ENCODE data around the gene KLHL28.

The KLHL28 gene

GRCh38 chr14:44961554-44962333 lies at the start of gene KLHL28, which contains the start of gene TOGARAM1:
Gene KLHL28 (minus strand): TSS chr14:44961947. CDS start chr14:44945928, 16,019 bp downstream.
Gene TOGARAM1 (plus strand): TSS chr14:44962190. CDS start chr14:44962422, 232 bp downstream.
- DNase-seq = peak; percentile 100

DNA sequence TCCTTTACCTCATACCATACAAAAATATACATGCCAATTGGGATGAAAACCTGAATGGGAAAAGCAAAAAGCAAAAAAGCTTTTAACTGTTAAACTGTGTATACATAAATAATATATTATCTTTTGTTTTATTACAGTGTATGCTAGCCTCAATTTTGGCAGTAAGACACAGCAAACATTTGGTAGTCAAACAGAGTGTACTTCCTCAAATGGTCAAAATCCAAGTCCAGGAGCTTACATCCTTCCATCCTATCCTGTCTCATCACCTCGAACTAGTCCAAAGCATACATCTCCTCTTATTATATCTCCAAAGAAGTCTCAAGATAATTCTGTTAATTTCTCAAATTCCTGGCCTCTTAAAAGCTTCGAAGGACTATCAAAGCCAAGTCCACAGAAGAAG lies 42.2 kb upstream of the KLHL28 start:
- DNase-seq = no peak

- DNase-seq = no peak
Measured at GRCh38 chr14:44995770-44996294, 34.1 kb upstream of the KLHL28 start.

DNA sequence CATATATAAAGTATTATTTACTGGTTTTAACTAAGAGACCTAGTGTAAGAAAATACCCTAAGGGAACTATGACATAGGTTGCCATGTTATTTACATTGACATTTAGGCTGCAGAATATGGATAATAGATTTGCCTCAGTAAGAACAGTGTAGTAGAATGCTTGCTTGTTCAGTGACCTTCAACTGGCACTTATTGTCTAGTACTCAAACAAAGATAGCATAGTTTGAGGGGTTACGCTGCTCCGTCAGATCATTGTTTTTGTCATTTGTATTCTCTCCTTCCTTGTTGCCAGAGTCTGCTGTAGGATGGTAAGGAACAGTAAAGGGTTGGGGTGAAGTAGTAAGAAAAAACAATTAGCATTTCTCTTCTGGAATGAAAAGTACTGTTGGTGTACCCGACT lies 33.4 kb upstream of the KLHL28 start:
- no peak for DNase-seq

DNA sequence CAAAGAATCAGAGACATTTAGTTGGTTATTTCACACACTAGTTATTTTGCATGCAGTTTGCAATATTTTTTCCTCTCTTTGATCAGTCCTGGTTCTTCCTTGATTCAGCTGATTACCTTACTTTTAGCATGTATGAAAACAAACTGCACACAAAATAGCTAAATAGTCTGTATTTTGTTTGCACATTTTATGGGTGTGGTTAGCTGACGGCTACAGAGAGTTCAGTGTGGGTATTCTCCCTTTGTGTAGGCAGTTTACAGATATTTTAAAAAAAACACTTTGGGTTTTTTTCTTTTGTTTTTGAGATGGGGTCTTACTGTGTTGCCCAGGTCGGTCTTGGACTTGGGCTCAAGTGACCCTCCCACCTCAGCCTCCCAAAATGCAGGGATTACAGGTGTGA lies 28.8 kb upstream of the KLHL28 start:
- DNase-seq = no peak

DNA sequence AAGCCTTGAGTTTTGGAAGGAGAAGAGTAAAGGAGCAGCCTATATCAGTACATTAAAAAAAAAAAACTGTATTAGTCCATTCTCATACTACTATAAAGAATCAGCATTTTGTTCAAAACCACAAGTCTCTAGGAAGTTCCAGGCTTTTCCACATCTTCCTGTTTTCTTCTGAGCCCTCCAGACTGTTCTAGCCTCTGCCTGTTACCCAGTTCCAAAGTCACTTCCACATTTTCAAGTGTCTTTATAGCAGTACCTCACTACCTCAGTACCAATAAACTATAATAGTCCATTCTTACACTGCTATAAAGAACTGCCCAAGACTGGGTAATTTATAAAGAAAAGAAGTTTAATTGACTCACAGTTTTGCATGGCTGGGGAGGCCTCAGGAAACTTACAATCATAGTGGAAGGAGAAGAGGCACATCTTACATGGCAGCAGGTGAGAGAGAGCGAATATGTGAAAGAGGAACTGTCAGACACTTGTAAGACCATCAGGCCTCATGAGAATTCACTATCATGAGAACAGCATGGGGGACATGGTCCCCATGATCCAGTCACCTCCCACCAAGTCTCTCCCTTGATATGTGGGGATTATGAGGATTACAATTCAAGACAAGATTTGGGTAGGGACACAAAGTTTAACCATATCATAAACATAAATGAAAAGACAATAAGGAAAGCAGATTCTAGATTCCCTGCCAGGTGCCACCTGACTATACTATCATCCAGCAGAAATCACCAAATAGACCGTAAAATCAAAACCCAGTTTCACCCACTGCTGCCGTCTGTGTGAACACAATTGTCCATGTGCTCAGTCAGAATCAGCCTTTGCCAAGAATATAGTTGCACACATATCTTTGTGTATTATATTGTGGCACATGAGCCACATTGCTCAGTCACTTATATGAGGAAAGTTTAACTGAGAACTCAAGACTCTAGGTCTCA lies 28.0 kb upstream of the KLHL28 start:
- no peak for DNase-seq

- no peak for DNase-seq
Measured at GRCh38 chr14:44988694-44989093, 26.9 kb upstream of the KLHL28 start.

DNA sequence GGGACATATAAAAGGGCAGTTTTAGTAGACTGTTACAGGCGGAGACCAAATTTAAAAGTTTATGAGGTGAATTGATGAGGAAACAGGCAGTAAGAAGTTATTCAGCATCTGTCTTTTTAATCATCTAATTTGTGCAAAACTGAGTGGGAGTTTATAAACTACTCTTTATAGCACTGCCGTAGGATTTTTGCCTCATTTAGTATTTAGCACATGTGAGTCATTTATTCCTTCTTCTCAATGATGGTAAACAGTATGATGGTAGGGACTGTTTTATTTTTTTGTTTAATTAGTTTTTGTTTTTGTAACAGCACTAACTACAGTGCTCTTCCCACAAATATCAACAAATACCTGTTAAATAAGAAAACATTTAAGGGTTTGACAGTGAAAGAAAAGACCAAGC lies 20.8 kb upstream of the KLHL28 start:
- DNase-seq = no peak

GRCh38 chr14:44981198-44981597 lies 19.5 kb upstream of the KLHL28 start:
- DNase-seq = no peak

GRCh38 chr14:44979740-44980356 lies 18.1 kb upstream of the KLHL28 start:
- DNase-seq = no peak

GRCh38 chr14:44979273-44979672 lies 17.5 kb upstream of the KLHL28 start:
- DNase-seq = no peak

- no peak for DNase-seq
Measured at GRCh38 chr14:44971459-44971858, 9.7 kb upstream of the KLHL28 start.

DNA sequence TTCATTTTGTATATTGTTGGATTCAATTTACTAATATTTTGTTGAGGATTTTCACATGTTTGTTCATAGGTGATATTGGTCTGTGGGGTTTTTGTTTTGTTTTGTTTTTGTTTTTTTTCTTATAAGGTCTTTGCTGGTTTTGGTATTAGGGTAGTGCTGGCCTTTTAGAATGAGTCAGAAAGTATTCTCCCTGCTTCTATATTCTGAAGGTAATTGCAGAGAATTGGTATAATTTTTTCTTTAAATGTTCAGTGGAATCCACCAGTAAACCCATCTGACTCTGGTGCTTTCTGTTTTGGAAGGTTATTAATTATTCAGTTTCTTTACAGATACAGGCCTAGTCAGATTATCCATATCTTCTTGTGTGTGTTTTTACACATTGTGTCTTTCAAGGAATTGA lies 9.2 kb upstream of the KLHL28 start:
- DNase-seq = no peak

GRCh38 chr14:44968714-44969113 lies 7.0 kb upstream of the KLHL28 start:
- DNase-seq = no peak

GRCh38 chr14:44966601-44967336 lies 5.0 kb upstream of the KLHL28 start:
- no peak for DNase-seq

- no peak for DNase-seq
Measured at GRCh38 chr14:44963775-44964380, 2.1 kb upstream of the KLHL28 start.

DNA sequence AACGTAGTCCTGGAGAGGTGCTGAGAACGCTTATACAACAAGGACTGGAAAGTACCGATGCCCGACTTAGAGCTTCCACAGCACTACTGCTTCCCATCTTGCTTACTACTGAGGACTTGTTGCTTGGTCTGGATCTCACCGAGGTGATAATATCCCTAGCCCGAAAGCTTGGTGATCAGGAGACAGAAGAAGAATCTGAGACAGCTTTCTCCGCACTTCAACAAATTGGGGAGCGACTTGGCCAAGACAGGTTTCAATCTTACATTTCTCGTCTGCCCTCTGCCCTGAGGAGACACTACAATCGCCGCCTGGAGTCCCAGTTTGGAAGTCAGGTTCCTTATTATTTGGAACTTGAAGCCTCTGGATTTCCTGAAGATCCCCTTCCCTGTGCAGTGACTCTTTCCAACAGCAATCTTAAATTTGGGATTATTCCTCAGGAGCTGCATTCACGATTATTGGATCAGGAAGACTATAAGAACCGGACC lies 1.3 kb upstream of the KLHL28 start:
- DNase-seq = no peak

- peak; percentile 86 for DNase-seq
Measured at GRCh38 chr14:44962334-44963043, 742 bp upstream of the KLHL28 start.

DNA sequence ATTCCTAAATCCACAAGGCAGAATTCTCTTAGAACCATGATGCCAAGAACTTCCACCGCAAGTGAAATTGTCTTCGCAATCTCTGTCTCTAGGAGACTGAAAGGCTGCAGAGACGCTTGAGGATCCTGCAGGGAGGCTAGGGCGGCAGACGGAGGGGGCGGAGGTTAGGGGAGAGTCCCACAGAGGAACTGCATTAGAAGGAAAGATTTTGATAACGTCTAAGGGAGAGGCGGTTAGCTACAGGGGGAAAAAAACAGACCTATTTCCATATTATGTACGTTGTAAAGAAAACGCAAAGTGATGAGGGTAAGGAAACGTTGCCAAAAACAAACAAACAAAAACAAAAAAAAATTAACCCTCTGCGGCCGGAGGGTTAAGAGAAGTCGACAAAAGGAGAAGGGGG lies 595 bp downstream of the KLHL28 start:
- peak; percentile 36 for DNase-seq

DNA sequence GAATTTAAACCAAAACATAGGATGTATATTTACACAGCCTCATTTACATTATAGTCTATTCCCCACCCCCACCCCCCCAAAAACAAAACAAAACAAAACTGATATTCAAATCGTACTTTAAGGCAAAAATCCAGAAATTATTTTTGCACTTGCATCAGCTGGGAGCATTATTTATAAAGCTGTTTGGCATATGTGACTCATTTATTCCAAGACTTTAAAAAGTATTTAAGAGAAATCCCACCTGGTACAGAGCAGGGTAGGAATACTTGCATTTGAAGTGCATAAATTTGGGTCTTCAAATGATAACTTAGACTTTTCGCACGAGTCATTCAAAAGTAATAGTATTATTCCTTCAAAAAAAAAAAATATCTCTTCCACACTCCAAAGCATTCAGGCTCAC lies 1.1 kb downstream of the KLHL28 start:
- no peak for DNase-seq

DNA sequence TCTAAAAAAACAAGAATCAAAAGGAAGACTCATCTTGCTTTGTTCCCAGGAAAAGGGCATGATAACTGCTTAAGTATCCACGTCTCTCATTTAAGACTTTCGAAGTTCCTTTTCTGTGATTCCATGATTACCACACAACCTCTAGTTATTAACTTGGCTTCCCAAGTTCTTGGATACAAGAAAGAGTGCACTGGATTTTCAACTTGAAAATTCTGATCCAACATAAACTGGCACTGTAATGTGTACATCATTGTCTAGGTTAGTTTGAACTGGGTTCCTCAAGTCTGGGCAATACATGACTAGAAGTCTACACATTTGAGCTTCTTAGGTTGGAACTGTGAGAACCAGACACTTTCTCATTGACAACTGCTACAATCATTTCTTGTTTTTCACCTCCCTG lies 1.6 kb downstream of the KLHL28 start:
- no peak for DNase-seq
